K562 (cell line): ENCODE measurements around the gene PRM2. TPM values are rescaled to one million over a fixed set of nuclear protein-coding genes. Genes with fewer than 3 reads are reported as not detected.

Experiments used
- ADNP ChIP-seq: fragments of 200-800 bp; sonication (Bioruptor generic); IDR thresholded peaks from 2 replicates; pipeline ENCODE4 v1.6.1; 2016; ENCODE audit warnings: missing genetic modification characterization, missing compliant biosample characterization
- BCOR ChIP-seq: fragments of 450-650 bp; IDR thresholded peaks from 2 replicates; pipeline ENCODE4 v1.6.1; 2016
- CBX1 ChIP-seq: sonication (generic); IDR thresholded peaks from 2 replicates; pipeline ENCODE4 v1.6.1; 2016; ENCODE audit warnings: antibody characterized with exemption, low read depth, mild to moderate bottlenecking
- HDAC3 ChIP-seq: fragments of 450-650 bp; IDR thresholded peaks from 2 replicates; pipeline ENCODE4 v1.6.1; 2018; ENCODE audit warnings: borderline replicate concordance, mild to moderate bottlenecking, moderate library complexity; ENCODE audit not compliant: partially characterized antibody
- HNRNPLL ChIP-seq: fragments of 200-400 bp; formaldehyde crosslinking; IDR thresholded peaks from 2 replicates; pipeline ENCODE4 v1.6.1; 2017; ENCODE audit warnings: low read length, low read depth, mild to moderate bottlenecking; ENCODE audit not compliant: poor library complexity, severe bottlenecking
- KAT7 ChIP-seq: sonication (generic); formaldehyde crosslinking; IDR thresholded peaks from 2 replicates; pipeline ENCODE4 v1.8.0; 2022; ENCODE audit warnings: missing genetic modification reagents, mild to moderate bottlenecking, borderline replicate concordance
- KDM1A ChIP-seq, 2 experiments: fragments of 450-650 bp; IDR thresholded peaks; 2 replicates each; pipeline ENCODE4 v1.6.1; 2016; ENCODE audit warnings: mild to moderate bottlenecking in 2 of 2
- KDM5B ChIP-seq: fragments of 200-600 bp; sonication (generic); IDR thresholded peaks from 2 replicates; pipeline ENCODE4 v1.6.1; 2012; ENCODE audit warnings: low read depth, mild to moderate bottlenecking, moderate library complexity, low read length, control low read depth, inconsistent platforms; ENCODE audit not compliant: insufficient replicate concordance
- NELFE ChIP-seq: IDR thresholded peaks from 2 replicates; pipeline ENCODE4 v1.6.1; 2011; ENCODE audit warnings: mild to moderate bottlenecking; ENCODE audit not compliant: insufficient read depth, insufficient read length
- RAD51 ChIP-seq: fragments of 450-650 bp; IDR thresholded peaks from 2 replicates; pipeline ENCODE4 v1.7.1; 2016; ENCODE audit warnings: low read depth, mild to moderate bottlenecking, borderline replicate concordance
- SMARCA5 ChIP-seq: fragments of 450-650 bp; IDR thresholded peaks from 2 replicates; pipeline ENCODE4 v1.6.1; 2016
- SRF ChIP-seq, 2 experiments: fragments of 250-450, 450-650 bp in 1 of 2; sonication (Bioruptor Pico) in 1 of 2; sonication (generic) in 1 of 2; formaldehyde crosslinking; IDR thresholded peaks; 2 replicates each; pipeline versions ENCODE4 v1.5.0 to v1.5.1; 2020 to 2022; ENCODE audit warnings: mild to moderate bottlenecking in 1 of 2, missing genetic modification reagents in 1 of 2
- TCF7L2 ChIP-seq: fragments of 150-350 bp; IDR thresholded peaks from 2 replicates; pipeline ENCODE4 v1.6.1; 2016; ENCODE audit warnings: low read depth, mild to moderate bottlenecking, low read length, moderate library complexity
- USF1 ChIP-seq: sonication (generic); formaldehyde crosslinking; IDR thresholded peaks from 2 replicates; pipeline ENCODE4 v1.9.0; 2022; ENCODE audit warnings: mild to moderate bottlenecking, missing genetic modification reagents
- ZBTB43 ChIP-seq: sonication (generic); formaldehyde crosslinking; IDR thresholded peaks from 2 replicates; pipeline ENCODE4 v1.8.0; 2023; ENCODE audit warnings: mild to moderate bottlenecking, missing genetic modification reagents
- ZFP1 ChIP-seq: fragments of 450-650 bp; formaldehyde crosslinking; IDR thresholded peaks from 2 replicates; pipeline ENCODE4 v1.4.0; 2020; ENCODE audit warnings: mild to moderate bottlenecking, mixed read lengths
- ZNF778 ChIP-seq: fragments of 450-650 bp; formaldehyde crosslinking; IDR thresholded peaks from 2 replicates; pipeline ENCODE4 v1.4.0; 2020; ENCODE audit warnings: mild to moderate bottlenecking, moderate library complexity
- polyA plus RNA-seq, 8 experiments: library from polyadenylated mRNA; depleted of rRNA in 4 of 8; stranded (reverse) in 5 of 8; unstranded in 3 of 8; fragments of >200 nt; fragmentation: Nextera tagmentation in 2 of 8; fragmentation: Illumina TruSeq in 1 of 8; extraction: Ambion mirVana in 2 of 8; extraction: Trizol in 1 of 8; gene quantifications; 2 replicates each; pipeline versions ENCODE4 v1.2.1 to v1.2.3, GENCODE V29; 2011 to 2014; ENCODE audit warnings: inconsistent platforms in 1 of 8, missing spikeins in 1 of 8
- total RNA-seq, 7 experiments: library from RNA; depleted of rRNA in 6 of 7; stranded (reverse); fragments of >200 nt in 6 of 7; fragmentation: Illumina TruSeq in 2 of 7; extraction: Trizol in 2 of 7; gene quantifications; 2 replicates each; pipeline versions ENCODE4 v1.2.1 to v1.2.3, GENCODE V29; 2011 to 2021; ENCODE audit warnings: low replicate concordance in 1 of 7
- TF ChIP-seq, protein P1 (sequence below): fragments of 450-650 bp; IDR thresholded peaks from 2 replicates; pipeline ENCODE4 v1.6.1; 2014; ENCODE audit warnings: low read depth, mild to moderate bottlenecking, moderate library complexity, borderline replicate concordance
- TF ChIP-seq, protein P2 (sequence below): sonication (generic); formaldehyde crosslinking; IDR thresholded peaks from 2 replicates; pipeline ENCODE4 v1.5.0; 2020; ENCODE audit warnings: missing genetic modification reagents
- TF ChIP-seq, protein P3 (sequence below): fragments of 250-450 bp; sonication (Bioruptor Pico); IDR thresholded peaks from 2 replicates; pipeline ENCODE4 v1.5.0; 2020; ENCODE audit warnings: mild to moderate bottlenecking

PRM2 gene
- total and polyA plus RNA-seq, 9 of the 15 experiments (the other 6 are each of a cell fraction or from before 2014, with no cell fraction given) = not detected

- TF ChIP-seq HNRNPLL (no peak), USF1 (peak; percentile 52), NELFE (no peak), HDAC3 (no peak), RAD51 (no peak), KDM1A (IDR thresholded peaks at IDR 0.05) (peak in 1 of 2 experiments; percentile 49; a peak in 2 of 4 replicates), ADNP (0 out of 2 replicates have a peak, but pooled peaks have one; percentile 27), SRF (CRISPR knock-in tag; IDR thresholded peaks at IDR 0.05) (no peak), KAT7 (no peak), TCF7L2 (no peak), ZNF778 (CRISPR knock-in tag) (no peak), BCOR (peak; percentile 70), KDM5B (no peak), CBX1 (peak; percentile 32; the same call in 1 of the 2 replicates), ZBTB43 (CRISPR knock-in tag) (no peak), SMARCA5 (peak; percentile 84; the same call in 1 of the 2 replicates), ZFP1 (CRISPR knock-in tag) (no peak)
- TF ChIP-seq, protein P1, sequence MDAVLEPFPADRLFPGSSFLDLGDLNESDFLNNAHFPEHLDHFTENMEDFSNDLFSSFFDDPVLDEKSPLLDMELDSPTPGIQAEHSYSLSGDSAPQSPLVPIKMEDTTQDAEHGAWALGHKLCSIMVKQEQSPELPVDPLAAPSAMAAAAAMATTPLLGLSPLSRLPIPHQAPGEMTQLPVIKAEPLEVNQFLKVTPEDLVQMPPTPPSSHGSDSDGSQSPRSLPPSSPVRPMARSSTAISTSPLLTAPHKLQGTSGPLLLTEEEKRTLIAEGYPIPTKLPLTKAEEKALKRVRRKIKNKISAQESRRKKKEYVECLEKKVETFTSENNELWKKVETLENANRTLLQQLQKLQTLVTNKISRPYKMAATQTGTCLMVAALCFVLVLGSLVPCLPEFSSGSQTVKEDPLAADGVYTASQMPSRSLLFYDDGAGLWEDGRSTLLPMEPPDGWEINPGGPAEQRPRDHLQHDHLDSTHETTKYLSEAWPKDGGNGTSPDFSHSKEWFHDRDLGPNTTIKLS = no peak
- TF ChIP-seq, protein P2, sequence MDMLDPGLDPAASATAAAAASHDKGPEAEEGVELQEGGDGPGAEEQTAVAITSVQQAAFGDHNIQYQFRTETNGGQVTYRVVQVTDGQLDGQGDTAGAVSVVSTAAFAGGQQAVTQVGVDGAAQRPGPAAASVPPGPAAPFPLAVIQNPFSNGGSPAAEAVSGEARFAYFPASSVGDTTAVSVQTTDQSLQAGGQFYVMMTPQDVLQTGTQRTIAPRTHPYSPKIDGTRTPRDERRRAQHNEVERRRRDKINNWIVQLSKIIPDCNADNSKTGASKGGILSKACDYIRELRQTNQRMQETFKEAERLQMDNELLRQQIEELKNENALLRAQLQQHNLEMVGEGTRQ (CRISPR knock-in tag) = peak; percentile 43
- TF ChIP-seq, protein P3, sequence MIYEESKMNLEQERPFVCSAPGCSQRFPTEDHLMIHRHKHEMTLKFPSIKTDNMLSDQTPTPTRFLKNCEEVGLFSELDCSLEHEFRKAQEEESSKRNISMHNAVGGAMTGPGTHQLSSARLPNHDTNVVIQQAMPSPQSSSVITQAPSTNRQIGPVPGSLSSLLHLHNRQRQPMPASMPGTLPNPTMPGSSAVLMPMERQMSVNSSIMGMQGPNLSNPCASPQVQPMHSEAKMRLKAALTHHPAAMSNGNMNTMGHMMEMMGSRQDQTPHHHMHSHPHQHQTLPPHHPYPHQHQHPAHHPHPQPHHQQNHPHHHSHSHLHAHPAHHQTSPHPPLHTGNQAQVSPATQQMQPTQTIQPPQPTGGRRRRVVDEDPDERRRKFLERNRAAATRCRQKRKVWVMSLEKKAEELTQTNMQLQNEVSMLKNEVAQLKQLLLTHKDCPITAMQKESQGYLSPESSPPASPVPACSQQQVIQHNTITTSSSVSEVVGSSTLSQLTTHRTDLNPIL (CRISPR knock-in tag) = no peak
Measured at GRCh38 chr16:11318817-11319216, 42.5 kb upstream of the PRM2 start (continued).
